Neutrophil (primary cell): ENCODE measurements around the gene DBP.
A peak's percentile ranks its signal among the peaks of the same experiment; 100 is the strongest.
"Not testable (repeated sequence)": the region's sequence is repeated elsewhere in the genome, so short reads cannot be mapped to it uniquely, and the experiment has no call there.

Experiments
- H3K27ac ChIP-seq: fragments of 200-600 bp; sonication (generic); 2 replicates; pipeline ENCODE4 v1.5.1; 2016; ENCODE audit warnings: mild to moderate bottlenecking, moderate library complexity
- H3K27me3 ChIP-seq: fragments of 200-600 bp; sonication (generic); 2 replicates; pipeline ENCODE4 v1.6.0; 2016; ENCODE audit warnings: mild to moderate bottlenecking
- H3K36me3 ChIP-seq: fragments of 200-600 bp; sonication (generic); 2 replicates; pipeline ENCODE4 v1.5.1; 2017
- H3K4me1 ChIP-seq, 2 experiments: fragments of 200-600 bp in 1 of 2; sonication (generic) in 1 of 2; 1 replicate in 1 of 2; 2 replicates in 1 of 2; pipeline versions ENCODE4 v1.5.1 to v1.6.1; 2013 to 2016; ENCODE audit warnings: low read depth in 1 of 2, low read length in 1 of 2, mild to moderate bottlenecking in 1 of 2, moderate library complexity in 1 of 2; ENCODE audit not compliant: control insufficient read depth in 1 of 2, insufficient read depth in 1 of 2
- H3K4me3 ChIP-seq, 2 experiments: fragments of 200-600 bp in 1 of 2; sonication (generic) in 1 of 2; 1 replicate in 1 of 2; 2 replicates in 1 of 2; pipeline ENCODE4 v1.5.1; 2013 to 2016; ENCODE audit warnings: low read depth in 1 of 2, low read length in 1 of 2, mild to moderate bottlenecking in 1 of 2, moderate library complexity in 1 of 2
- H3K9me3 ChIP-seq: fragments of 200-600 bp; sonication (generic); 2 replicates; pipeline ENCODE4 v1.5.1; 2016
- CTCF ChIP-seq: fragments of 200-600 bp; sonication (generic); IDR thresholded peaks from 2 replicates; pipeline ENCODE4 v1.5.1; 2016; ENCODE audit warnings: antibody characterized with exemption

The DBP gene

GRCh38 chr19:48636859-48637448 is at the start of gene DBP:
TSS of gene DBP (minus strand) at chr19:48637379. CDS start at chr19:48636994, 385 bp downstream.
- Histone ChIP-seq H3K27ac (peak within 1 kb of the TSS; percentile 96), H3K36me3 (peaks cover 15% of the 10 kb centered on the region), H3K4me1 (peaks cover 53 to 64% of the 10 kb centered on the region in 2 experiments), H3K4me3 (peak within 1 kb of the TSS; percentile 87 to 90), H3K27me3 (no peaks in the 10 kb centered on the region), H3K9me3 (no peaks in the 10 kb centered on the region)
- no peak for TF ChIP-seq CTCF

GRCh38 chr19:48686637-48687036 is 49.5 kb upstream of the DBP start:
- not testable (repeated sequence) for H3K9me3 ChIP-seq, H3K36me3 ChIP-seq, H3K4me3 ChIP-seq, H3K4me1 ChIP-seq, H3K27me3 ChIP-seq, H3K27ac ChIP-seq

- Histone ChIP-seq H3K36me3 (no peaks in the 10 kb centered on the region), H3K9me3 (no peaks in the 10 kb centered on the region), H3K4me1 (no peaks in the 10 kb centered on the region), H3K27me3 (no peaks in the 10 kb centered on the region), H3K27ac (no peak overlapping the region), H3K4me3 (no peak overlapping the region)
- TF ChIP-seq CTCF: no peak
Observed at GRCh38 chr19:48686088-48686487, 48.9 kb upstream of the DBP start.

GRCh38 chr19:48685583-48685982 is 48.4 kb upstream of the DBP start:
- no peaks in the 10 kb centered on the region for H3K4me1 ChIP-seq
- TF ChIP-seq CTCF: no peak
- H3K4me3 ChIP-seq: no peak overlapping the region
- H3K9me3 ChIP-seq: no peaks in the 10 kb centered on the region
- no peaks in the 10 kb centered on the region for H3K27me3 ChIP-seq
- no peak overlapping the region for H3K27ac ChIP-seq
- H3K36me3 ChIP-seq: no peaks in the 10 kb centered on the region

GRCh38 chr19:48683349-48683748 is 46.2 kb upstream of the DBP start:
- Histone ChIP-seq H3K4me3 (no peak overlapping the region), H3K9me3 (no peaks in the 10 kb centered on the region), H3K27ac (no peak overlapping the region), H3K36me3 (no peaks in the 10 kb centered on the region), H3K27me3 (no peaks in the 10 kb centered on the region), H3K4me1 (no peaks in the 10 kb centered on the region)
- no peak for TF ChIP-seq CTCF

GRCh38 chr19:48681127-48681470 is 43.9 kb upstream of the DBP start:
- no peaks in the 10 kb centered on the region for H3K36me3 ChIP-seq
- H3K4me1 ChIP-seq: no peaks in the 10 kb centered on the region
- H3K9me3 ChIP-seq: no peaks in the 10 kb centered on the region
- H3K4me3 ChIP-seq: no peak overlapping the region
- no peak overlapping the region for H3K27ac ChIP-seq
- H3K27me3 ChIP-seq: no peaks in the 10 kb centered on the region
- no peak for TF ChIP-seq CTCF
